ENCODE results near the gene DNAH5. TPM values are rescaled to one million over a fixed set of nuclear protein-coding genes. Genes with fewer than 3 reads are reported as not detected.

DNAH5 gene
- total and polyA plus RNA-seq, 2 of the 13 experiments (the other 11 are each of a cell fraction or from before 2014, with no cell fraction given), result 0.09 TPM

GRCh38 chr5:13698885-13699284 lies 245.6 kb downstream of the DNAH5 start:
- ATAC-seq (no peak), DNase-seq (ENCODE audit: low spot score) (no peak), FAIRE-seq (no peak)
- H3K4me2 ChIP-seq (ENCODE audit: low read depth, low read length), result no peak overlapping the region
- H3K9ac ChIP-seq (ENCODE audit: insufficient read depth, low read depth, low read length), result no peak overlapping the region
- CTCF ChIA-PET (ENCODE audit: low intra/inter-chr PET ratio, low total read pairs), result no interaction called here
- no peak overlapping the region for H2AFZ ChIP-seq (ENCODE audit: low read length)
- no peaks in the 10 kb centered on the region for H3K4me1 ChIP-seq (ENCODE audit: insufficient read depth, low read length)
- intact Hi-C loops (cut with micrococcal nuclease; ENCODE audit: unreplicated experiment) (no loop called here), in situ Hi-C loops (cut with HindIII; ENCODE audit: extremely low pct_ligation_motif_present, low pct_unique_long_range_greater_than_20kb) (no loop called here)
- H3K27me3 ChIP-seq (ENCODE audit: control insufficient read depth in 1 of 2, insufficient read depth in 2 of 2, low read length in 2 of 2), result no peaks in the 10 kb centered on the region
- POLR2A ChIA-PET, result no interaction called here
- no peaks in the 10 kb centered on the region for H3K36me3 ChIP-seq (replicated peaks in 1 of 2; ENCODE audit: control insufficient read depth in 1 of 2, insufficient read depth in 2 of 2, low read length in 2 of 2)
- 0% methylated on average over 3 of the region's 3 CpGs for WGBS (ENCODE audit: low lambda C conversion rate)
- H4K20me1 ChIP-seq (ENCODE audit: insufficient read depth, low read length), result no peaks in the 10 kb centered on the region
- no peak for TF ChIP-seq GTF2F1 (IDR thresholded peaks at IDR 0.05; ENCODE audit: low read length)
- TF ChIP-seq KLF6 (CRISPR knock-in tag; IDR thresholded peaks at IDR 0.05), result no peak
- no peak for TF ChIP-seq KDM2A (CRISPR knock-in tag; IDR thresholded peaks at IDR 0.05; ENCODE audit: borderline replicate concordance, low read depth)
- TF ChIP-seq, protein P1, sequence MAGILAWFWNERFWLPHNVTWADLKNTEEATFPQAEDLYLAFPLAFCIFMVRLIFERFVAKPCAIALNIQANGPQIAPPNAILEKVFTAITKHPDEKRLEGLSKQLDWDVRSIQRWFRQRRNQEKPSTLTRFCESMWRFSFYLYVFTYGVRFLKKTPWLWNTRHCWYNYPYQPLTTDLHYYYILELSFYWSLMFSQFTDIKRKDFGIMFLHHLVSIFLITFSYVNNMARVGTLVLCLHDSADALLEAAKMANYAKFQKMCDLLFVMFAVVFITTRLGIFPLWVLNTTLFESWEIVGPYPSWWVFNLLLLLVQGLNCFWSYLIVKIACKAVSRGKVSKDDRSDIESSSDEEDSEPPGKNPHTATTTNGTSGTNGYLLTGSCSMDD (CRISPR knock-in tag; IDR thresholded peaks at IDR 0.05), result no peak
- TF ChIP-seq ZNF30 (CRISPR knock-in tag; IDR thresholded peaks at IDR 0.05), result no peak
- TF ChIP-seq ZFAT (CRISPR knock-in tag; conservative IDR thresholded peaks at IDR 0.05), result no peak
- TF ChIP-seq ZNF33A (CRISPR knock-in tag; IDR thresholded peaks at IDR 0.05; ENCODE audit: borderline replicate concordance), result no peak
- TF ChIP-seq ZFY (CRISPR knock-in tag; IDR thresholded peaks at IDR 0.05), result no peak
- TF ChIP-seq MNT (IDR thresholded peaks at IDR 0.05), result no peak
- TF ChIP-seq PBX3 (CRISPR knock-in tag; IDR thresholded peaks at IDR 0.05; ENCODE audit: borderline replicate concordance), result no peak
- no peak for TF ChIP-seq ZNF589 (CRISPR knock-in tag; conservative IDR thresholded peaks at IDR 0.05)
- TF ChIP-seq ZBTB26 (CRISPR knock-in tag; IDR thresholded peaks at IDR 0.05; ENCODE audit: borderline replicate concordance), result no peak
- H3K79me2 ChIP-seq (ENCODE audit: insufficient read depth, low read length), result no peaks in the 10 kb centered on the region
- no peak overlapping the region for H3K4me3 ChIP-seq (replicated peaks in 1 of 3; ENCODE audit: insufficient read depth in 1 of 3, low read depth in 2 of 3, low read length in 3 of 3)
- no peak overlapping the region for H3K27ac ChIP-seq (ENCODE audit: extremely low read length, insufficient read depth, low read length)
- no peaks in the 10 kb centered on the region for H3K9me3 ChIP-seq (ENCODE audit: low read length)
- no TSS peak for BruUV-seq (replicated peaks)
